NCI-H526 (cell line): ENCODE measurements around the gene ZNF638.
A peak's percentile ranks its signal among the peaks of the same experiment; 100 is the strongest.
"Not testable (repeated sequence)": the region's sequence is repeated elsewhere in the genome, so short reads cannot be mapped to it uniquely, and the experiment has no call there.

Source experiments
- DNase-seq, 2 experiments: peaks; one replicate each; lab custom pipeline; 2025; lab: John Stamatoyannopoulos, UW

Gene ZNF638

DNA sequence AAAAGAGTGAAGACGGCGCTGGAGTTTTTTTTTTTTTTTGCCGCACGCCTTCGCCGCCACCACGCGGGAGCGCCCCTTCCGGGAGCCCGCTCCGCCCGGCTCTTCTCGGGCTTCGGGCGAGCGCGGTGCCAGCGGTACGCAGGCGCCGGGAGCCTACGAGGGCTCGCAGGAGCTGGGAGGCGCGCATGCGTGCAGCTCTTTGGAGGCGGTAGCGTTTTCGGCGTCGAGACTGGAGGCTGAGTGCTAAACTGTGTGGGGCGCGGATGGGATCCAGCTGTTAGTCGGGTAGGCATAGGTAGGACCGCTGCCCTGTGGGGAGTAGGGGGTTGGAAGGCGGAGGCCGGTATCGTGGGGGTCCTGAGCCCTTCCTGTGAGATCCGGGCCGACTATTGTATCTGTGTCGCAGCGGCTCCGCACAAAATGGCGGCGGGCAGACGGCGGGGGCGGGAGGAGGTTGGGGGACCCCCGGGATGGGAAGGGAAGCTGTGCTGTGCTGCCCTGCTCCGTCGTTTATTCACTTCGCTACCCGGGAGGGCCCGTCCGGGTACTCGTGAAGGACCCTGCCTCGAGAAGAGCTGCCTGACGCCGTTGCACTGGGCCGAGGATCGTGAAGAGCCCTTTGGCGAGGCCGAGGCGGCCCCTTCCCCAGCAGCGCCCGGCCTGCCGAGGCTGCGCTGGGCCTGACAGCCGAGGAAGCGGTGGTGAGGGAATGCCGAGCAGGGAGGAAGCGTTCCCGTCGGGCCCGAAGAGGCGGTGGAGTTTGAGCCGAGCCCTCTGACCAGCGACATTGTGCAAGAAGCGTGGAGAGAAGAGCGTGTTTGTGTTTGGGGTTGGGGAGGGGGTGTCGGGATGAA, at the start of gene ZNF638:
TSS of gene ZNF638 (plus strand) at position 202 of the 854 bp plus-strand sequence. CDS start 17,173 bp downstream, outside the sequence.
- peak; percentile 84 to 96 for DNase-seq

DNA sequence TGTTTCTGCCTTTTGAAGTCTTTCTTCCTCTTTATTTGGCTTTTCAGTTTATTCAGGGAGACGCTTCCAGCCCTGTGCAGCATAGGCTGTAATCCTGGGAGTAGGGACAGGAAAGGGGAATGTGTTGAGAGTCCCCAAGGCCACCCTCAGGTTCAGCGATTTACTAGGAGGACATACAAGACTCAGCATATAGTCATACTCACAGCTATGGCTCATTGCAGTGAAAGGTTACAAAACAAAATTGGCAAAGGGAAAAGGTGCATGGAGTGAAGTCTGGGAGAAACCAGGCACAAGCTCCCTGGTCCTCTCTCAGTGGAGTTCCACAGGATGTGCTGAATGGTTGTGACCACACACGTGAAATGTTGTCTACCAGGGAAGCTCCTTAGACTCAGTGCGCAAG, 49.6 kb upstream of the ZNF638 start:
- peak in 1 of 2 experiments; percentile 43 for DNase-seq

DNA sequence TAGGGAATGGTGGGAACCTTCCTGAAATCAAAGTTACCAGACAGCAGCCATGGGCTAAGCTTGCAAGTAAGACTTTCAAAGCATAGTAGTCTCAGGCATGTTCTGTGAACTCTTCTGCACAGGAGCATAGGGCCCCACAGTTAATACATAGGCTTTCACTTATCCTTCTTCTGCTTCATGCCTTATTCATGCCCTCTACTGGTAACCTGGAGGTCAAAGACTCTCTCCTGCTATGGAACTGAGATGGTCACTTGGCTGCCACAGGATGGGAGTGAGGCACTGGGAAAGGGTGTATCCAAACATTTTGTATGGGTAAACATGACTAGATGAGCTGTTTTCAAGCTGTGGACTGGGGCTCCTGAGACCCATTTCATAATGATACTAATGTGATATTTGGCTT, 49.1 kb upstream of the ZNF638 start:
- DNase-seq, result peak; percentile 76 to 81

GRCh38 chr2:71283131-71283530, 48.5 kb upstream of the ZNF638 start:
- DNase-seq, result peak; percentile 88 to 90

DNA sequence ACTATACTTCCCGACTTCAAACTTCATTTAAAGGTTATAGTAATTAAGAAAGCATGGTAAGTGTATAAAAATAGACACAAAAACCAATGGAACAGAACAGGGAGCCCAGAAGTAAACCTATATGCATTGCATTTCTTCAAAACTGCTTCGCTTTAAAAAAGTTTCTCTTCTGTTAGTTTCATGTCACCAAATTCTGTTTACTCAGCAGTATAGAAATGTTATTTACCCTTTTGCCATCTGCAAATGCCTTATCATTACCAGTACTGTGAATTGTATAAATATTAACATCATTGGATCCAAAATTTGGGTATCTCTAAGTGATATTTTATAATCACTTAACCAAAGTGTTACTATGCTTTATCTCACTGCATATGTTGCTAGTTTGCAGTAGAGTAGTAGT, 45.9 kb upstream of the ZNF638 start:
- DNase-seq, result no peak

GRCh38 chr2:71291398-71291797, 40.2 kb upstream of the ZNF638 start:
- DNase-seq, result no peak

- DNase-seq, result no peak
Observed at GRCh38 chr2:71292159-71292558, 39.4 kb upstream of the ZNF638 start.

DNA sequence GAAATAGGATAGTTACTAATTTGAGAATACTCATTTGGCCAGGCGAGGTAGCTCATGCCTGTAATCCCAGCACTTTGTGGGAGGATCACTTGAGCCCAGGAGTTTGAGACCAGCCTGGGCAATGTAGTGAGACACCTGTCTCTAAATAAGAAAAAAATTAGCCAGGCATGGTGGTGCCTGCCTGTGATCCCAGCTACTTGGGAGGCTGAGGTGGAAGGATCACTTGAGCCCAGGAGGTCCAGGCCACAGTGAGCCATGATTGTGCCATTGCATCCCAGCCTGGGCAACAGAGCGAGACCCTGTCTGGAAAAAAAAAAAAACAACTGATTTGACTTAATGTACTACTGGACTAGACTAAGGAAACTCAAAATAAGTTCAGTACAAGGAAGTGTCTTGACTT, 32.7 kb upstream of the ZNF638 start:
- no peak for DNase-seq

DNA sequence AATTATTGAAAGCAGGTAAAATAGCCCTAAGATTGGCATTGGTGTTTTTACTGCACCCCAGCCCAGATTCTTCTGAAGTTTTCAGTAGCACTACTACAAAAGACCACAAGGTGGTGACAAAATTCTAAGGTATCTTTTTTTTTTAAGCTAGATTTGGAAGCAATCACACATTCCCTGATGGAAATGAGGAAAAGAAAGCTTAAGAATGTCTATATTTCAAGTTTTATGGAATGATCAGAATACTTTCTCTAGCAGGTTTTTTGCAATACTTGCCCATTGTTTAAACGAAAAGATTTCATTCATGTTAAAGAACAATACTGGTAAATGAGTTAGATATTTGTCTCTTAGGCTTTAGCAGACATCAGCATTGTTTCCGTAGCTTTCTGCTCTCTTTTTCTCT, 32.1 kb upstream of the ZNF638 start:
- peak in 1 of 2 experiments; percentile 58 for DNase-seq

DNA sequence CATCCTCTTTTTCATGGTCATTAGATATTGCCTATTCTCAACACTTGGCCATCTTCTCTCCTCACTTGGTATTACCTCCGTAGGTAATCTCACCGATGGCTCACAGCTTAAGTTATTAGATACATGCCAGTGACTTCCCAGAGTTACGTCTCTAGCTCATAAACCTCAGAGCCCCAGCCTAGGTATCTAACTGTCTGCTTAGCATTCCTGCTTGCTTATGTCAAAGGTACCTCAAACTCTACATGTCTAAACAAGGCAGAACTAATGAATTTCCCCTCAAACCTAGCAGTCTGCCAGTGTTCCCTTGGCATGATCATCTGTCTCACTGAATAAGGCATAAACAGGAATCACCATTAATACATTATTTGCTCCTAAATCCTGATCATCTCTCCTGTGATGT, 27.7 kb upstream of the ZNF638 start:
- no peak for DNase-seq

GRCh38 chr2:71306762-71307161, 24.8 kb upstream of the ZNF638 start:
- DNase-seq, result no peak

GRCh38 chr2:71313016-71313766, 18.4 kb upstream of the ZNF638 start:
- DNase-seq, result no peak

- DNase-seq, result no peak
Observed at GRCh38 chr2:71317060-71317459, 14.5 kb upstream of the ZNF638 start.

- not testable (repeated sequence) for DNase-seq
Observed at GRCh38 chr2:71317900-71318299, 13.7 kb upstream of the ZNF638 start.

GRCh38 chr2:71323386-71323785, 8.2 kb upstream of the ZNF638 start:
- no peak for DNase-seq

DNA sequence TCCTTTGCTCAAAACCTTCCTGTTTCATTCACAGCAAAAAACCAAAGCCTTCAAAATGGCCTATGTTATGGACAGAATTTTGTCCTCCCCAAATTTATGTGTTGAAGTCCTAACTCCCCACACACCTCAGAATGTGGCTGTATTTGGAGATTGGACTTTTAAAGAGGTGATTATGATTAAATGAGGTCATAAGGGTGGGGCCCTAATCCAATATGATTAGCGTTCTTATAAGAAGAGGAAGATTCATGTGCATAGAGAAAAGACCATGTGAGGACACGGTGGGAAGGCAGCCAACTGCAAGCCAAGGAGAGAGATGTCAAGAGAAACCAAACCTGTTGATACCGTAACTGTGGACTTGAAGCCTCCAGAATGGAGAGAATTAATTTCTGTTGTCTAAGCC, 4.6 kb upstream of the ZNF638 start:
- DNase-seq, result no peak

- DNase-seq, result no peak
Observed at GRCh38 chr2:71327916-71328315, 3.7 kb upstream of the ZNF638 start.

DNA sequence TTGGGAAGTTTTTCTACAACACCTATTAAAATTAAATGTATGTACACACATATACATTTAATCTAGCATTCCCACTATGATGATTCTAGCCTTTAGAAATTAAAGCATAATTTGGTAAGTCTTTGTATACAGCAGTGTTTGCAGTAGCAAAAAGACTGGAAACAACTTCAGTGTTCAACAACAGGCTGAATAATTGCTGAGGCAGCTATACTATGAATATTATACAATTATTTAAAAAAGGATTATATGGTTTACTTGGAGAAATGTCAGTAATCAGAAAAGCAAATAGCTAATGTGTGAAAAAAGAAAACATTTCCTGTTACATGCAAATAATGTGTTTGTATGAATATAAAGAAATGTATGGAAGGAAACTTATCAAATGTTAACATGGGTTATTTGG, 1.4 kb upstream of the ZNF638 start:
- no peak for DNase-seq

- no peak for DNase-seq
Observed at GRCh38 chr2:71330585-71331330, 824 bp upstream of the ZNF638 start.

DNA sequence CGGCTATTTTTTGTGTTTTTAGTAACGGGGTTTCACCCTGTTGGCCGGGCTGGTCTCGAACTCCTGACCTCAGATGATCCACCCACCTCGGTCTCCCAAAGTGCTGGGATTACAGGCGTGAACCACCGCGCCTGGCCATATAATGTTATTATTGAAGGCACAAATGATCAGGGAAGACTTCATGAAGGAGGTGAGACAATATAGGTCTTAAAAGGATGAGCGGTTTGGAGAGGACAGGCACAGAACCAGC, 326 bp upstream of the ZNF638 start:
- not testable (repeated sequence) for DNase-seq

DNA sequence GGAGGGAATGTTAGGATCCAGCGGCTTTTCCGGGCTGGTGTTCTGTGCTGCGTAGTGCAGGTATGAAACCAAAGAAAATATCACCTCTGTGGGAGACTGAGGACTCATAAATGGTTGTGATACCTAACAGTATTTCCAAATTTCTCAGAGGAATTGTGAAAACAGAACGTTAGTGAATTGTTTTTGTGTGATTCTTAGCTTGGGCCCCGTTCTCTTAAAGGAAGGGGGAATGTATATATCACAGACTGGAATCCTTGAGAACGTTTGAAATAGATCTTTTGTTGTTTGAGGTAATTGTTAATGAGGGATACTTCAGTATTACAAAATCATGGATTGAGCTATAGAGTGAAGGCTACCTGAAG, 834 bp downstream of the ZNF638 start:
- no peak for DNase-seq

DNA sequence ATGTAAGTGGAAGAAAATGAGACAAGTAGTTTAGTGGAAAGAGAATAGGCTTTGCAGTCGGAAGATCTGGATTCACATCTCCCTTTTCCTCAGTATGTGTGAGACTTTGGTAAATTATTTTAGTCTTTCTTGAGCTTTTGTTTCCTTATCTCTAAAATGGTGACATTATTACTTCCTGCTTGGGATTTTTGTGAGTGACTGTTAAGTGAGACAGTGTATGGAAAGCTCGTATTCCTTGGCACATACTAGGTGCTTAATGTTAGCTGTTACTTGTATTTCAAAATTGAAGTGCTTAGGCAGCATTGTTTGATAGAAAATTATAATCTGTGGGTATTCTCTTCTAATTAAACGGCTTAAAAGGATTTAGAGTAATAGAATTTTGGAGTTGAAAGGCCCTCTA, 2.0 kb downstream of the ZNF638 start:
- no peak for DNase-seq

DNA sequence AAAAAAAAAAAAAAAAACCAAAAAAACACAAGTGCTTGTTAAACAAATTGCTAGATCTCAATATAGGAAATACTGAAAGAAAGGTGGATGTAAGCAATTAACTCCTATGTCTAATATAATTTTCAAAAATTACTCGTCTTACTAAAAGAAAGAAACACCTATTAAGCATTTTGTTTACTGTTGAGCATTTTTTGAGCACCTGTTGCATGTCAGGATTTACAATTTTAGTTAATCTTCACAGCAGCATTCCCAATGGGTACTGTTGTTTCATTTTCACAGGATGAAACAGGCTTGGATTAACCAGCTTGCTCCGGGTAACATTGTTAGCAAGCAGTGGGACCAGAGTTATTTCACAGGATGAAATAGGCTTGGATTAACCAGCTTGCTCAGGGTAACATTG, 4.8 kb downstream of the ZNF638 start:
- no peak for DNase-seq
